Measurements from ENCODE around the gene NANOS3. TPM values are rescaled to one million over a fixed set of nuclear protein-coding genes. Genes with fewer than 3 reads are reported as not detected.

The NANOS3 gene
- total RNA-seq, 4 donors from 2014 or later = 1.2 TPM; not detected in 3

DNA sequence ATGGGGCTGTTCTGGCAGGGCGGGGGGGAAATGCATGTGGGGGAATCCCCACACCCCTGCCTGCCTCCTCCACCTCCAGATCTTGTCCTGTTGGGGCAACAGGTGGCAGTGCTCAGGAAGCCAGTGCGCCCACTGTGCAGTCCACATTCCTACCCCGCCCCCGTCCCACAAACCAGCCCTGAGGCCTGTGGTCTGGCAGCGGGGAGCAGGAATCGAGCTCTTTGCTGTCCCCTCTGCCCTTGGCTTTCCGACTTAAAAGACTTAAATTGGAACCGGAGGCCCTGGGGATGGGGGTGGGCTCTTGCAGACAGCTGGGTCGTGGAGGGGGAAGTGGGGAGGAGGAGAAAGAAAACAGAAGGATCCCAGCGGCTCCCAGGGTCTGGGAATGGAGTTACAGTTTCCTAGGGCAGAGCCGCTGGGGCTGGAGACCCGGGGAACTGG is 4.3 kb downstream of the NANOS3 start:
- intact Hi-C loops (cut with DNase I; ENCODE audit: low total_unique reads) = no loop called here
- DNase-seq = no peak
- no peak overlapping the region for H3K4me3 ChIP-seq
- H3K9me3 ChIP-seq = no peaks in the 10 kb centered on the region
- no peaks in the 10 kb centered on the region for H3K36me3 ChIP-seq
- H3K4me1 ChIP-seq = no peaks in the 10 kb centered on the region
- no peak for TF ChIP-seq POLR2A (IDR thresholded peaks at IDR 0.05)
- TF ChIP-seq, protein P1, sequence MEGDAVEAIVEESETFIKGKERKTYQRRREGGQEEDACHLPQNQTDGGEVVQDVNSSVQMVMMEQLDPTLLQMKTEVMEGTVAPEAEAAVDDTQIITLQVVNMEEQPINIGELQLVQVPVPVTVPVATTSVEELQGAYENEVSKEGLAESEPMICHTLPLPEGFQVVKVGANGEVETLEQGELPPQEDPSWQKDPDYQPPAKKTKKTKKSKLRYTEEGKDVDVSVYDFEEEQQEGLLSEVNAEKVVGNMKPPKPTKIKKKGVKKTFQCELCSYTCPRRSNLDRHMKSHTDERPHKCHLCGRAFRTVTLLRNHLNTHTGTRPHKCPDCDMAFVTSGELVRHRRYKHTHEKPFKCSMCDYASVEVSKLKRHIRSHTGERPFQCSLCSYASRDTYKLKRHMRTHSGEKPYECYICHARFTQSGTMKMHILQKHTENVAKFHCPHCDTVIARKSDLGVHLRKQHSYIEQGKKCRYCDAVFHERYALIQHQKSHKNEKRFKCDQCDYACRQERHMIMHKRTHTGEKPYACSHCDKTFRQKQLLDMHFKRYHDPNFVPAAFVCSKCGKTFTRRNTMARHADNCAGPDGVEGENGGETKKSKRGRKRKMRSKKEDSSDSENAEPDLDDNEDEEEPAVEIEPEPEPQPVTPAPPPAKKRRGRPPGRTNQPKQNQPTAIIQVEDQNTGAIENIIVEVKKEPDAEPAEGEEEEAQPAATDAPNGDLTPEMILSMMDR (IDR thresholded peaks at IDR 0.05) = no peak
- H3K27me3 ChIP-seq = no peaks in the 10 kb centered on the region
- H3K27ac ChIP-seq = peak overlapping the region; percentile 79 to 83

GRCh38 chr19:13881692-13882418 is 4.9 kb downstream of the NANOS3 start:
- intact Hi-C loops (cut with DNase I; ENCODE audit: low total_unique reads) = no loop called here
- no peaks in the 10 kb centered on the region for H3K4me1 ChIP-seq
- no peaks in the 10 kb centered on the region for H3K36me3 ChIP-seq
- H3K9me3 ChIP-seq = no peaks in the 10 kb centered on the region
- TF ChIP-seq POLR2A (IDR thresholded peaks at IDR 0.05) = no peak
- TF ChIP-seq, protein P1 (IDR thresholded peaks at IDR 0.05) = no peak
- H3K27me3 ChIP-seq = no peaks in the 10 kb centered on the region
- DNase-seq = no peak
- no peak overlapping the region for H3K4me3 ChIP-seq
- peak overlapping the region in 1 of 2 donors; percentile 79 for H3K27ac ChIP-seq

- Histone ChIP-seq H3K36me3 (no peaks in the 10 kb centered on the region), H3K27ac (no peak overlapping the region), H3K9me3 (no peaks in the 10 kb centered on the region), H3K4me3 (no peak overlapping the region), H3K27me3 (no peaks in the 10 kb centered on the region), H3K4me1 (no peaks in the 10 kb centered on the region)
- intact Hi-C loops (cut with DNase I; ENCODE audit: low total_unique reads) = no loop called here
- no peak for TF ChIP-seq POLR2A (IDR thresholded peaks at IDR 0.05)
- TF ChIP-seq, protein P1 (IDR thresholded peaks at IDR 0.05) = no peak
- no peak for DNase-seq
Observed at GRCh38 chr19:13882419-13882795, 5.5 kb downstream of the NANOS3 start.

DNA sequence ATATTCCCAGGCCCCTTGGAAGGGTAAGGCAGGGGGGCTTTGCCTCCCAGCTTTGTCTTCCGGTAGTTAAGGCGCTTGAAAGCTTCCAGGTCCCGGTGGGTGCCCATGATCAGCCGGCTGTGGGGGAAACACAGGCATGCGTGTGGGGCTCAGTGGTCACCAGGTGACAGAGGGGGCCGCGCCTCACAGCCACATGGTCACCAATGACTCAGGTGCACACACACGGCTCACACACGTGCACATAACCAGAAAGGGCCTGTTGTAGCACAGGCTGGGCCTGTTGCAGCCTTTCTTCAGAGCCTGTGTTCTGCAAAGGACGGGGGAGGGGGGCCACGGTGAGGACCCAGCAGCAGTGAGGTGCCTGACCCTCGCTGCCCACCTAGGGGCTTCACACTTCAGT is 5.9 kb downstream of the NANOS3 start:
- Histone ChIP-seq H3K27ac (no peak overlapping the region), H3K4me1 (no peaks in the 10 kb centered on the region), H3K27me3 (no peaks in the 10 kb centered on the region), H3K9me3 (no peaks in the 10 kb centered on the region), H3K4me3 (no peak overlapping the region), H3K36me3 (no peaks in the 10 kb centered on the region)
- no peak for DNase-seq
- TF ChIP-seq POLR2A (IDR thresholded peaks at IDR 0.05) = no peak
- TF ChIP-seq, protein P1 (IDR thresholded peaks at IDR 0.05) = no peak
- intact Hi-C loops (cut with DNase I; ENCODE audit: low total_unique reads) = no loop called here

DNA sequence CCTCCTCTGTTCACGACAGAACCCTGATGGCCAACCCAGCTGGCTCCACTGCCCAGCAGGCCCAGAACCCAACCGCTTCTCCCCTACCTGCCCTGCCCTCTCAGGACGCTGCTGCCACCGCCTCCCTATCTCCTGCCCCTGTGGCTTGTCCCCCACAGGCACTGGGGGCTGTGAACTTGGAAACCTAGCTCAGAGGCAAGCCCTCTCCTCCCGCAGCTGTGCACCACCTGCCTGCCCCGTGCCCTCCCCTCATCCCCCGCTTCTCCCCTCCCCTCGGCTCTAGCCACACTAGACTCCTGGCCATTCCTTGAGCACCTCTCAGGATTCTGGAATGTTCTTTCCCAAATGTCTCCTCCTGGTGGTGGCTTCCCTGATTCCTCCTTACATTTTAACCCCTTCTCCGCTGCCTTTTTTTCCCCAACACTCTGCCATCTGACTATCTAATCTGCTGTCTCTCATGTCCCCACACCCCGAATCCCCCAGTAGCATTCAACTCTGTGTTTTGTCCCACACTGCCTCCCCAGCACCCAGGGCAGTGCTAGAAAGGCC is 6.7 kb downstream of the NANOS3 start:
- no peaks in the 10 kb centered on the region for H3K27me3 ChIP-seq
- no peaks in the 10 kb centered on the region for H3K9me3 ChIP-seq
- no peak overlapping the region for H3K4me3 ChIP-seq
- H3K4me1 ChIP-seq = no peaks in the 10 kb centered on the region
- DNase-seq = no peak
- intact Hi-C loops (cut with DNase I; ENCODE audit: low total_unique reads) = loop anchor here (2.0 kb wide), 1 partner anchor 189 kb away; the partner anchor contains the start of gene MISP3
- H3K27ac ChIP-seq = no peak overlapping the region
- no peak for TF ChIP-seq POLR2A (IDR thresholded peaks at IDR 0.05)
- TF ChIP-seq, protein P1 (IDR thresholded peaks at IDR 0.05) = no peak
- H3K36me3 ChIP-seq = no peaks in the 10 kb centered on the region
